NCI-H187 (cell line): ENCODE measurements around the gene ODF2.
"Not testable (repeated sequence)": the region's sequence is repeated elsewhere in the genome, so short reads cannot be mapped to it uniquely, and the experiment has no call there.

ENCODE experiments used
- DNase-seq, 2 experiments: peaks; one replicate each; lab custom pipeline; 2025; lab: John Stamatoyannopoulos, UW

Gene ODF2

GRCh38 chr9:128424268-128424780 is 31.5 kb upstream of the ODF2 start:
- no peak for DNase-seq

GRCh38 chr9:128428644-128429512 is 26.9 kb upstream of the ODF2 start:
- DNase-seq, result no peak

- no peak for DNase-seq
Observed at GRCh38 chr9:128429513-128430086, 26.2 kb upstream of the ODF2 start.

- no peak for DNase-seq
Observed at GRCh38 chr9:128431207-128431606, 24.6 kb upstream of the ODF2 start.

GRCh38 chr9:128434340-128434739 is 21.5 kb upstream of the ODF2 start:
- no peak for DNase-seq

DNA sequence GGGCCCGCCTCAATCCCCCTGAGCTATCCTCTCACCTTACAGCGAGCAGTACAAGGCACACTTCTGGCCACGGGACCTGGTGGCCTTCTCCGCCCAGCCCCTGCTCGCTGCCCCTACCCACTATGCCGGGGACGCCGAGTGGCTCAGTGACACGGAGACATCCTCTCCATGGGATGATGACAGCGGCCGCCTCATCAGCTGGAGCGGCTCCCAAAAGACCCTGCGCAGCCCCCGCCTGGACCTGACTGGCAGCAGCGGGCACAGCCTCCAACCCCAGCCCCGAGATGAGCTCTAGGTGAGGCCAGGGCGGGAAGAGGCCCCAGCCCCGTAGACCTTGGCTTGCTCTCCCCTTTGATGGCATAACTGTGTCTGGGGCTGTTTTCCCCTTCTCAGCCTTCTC is 20.2 kb upstream of the ODF2 start:
- no peak for DNase-seq

DNA sequence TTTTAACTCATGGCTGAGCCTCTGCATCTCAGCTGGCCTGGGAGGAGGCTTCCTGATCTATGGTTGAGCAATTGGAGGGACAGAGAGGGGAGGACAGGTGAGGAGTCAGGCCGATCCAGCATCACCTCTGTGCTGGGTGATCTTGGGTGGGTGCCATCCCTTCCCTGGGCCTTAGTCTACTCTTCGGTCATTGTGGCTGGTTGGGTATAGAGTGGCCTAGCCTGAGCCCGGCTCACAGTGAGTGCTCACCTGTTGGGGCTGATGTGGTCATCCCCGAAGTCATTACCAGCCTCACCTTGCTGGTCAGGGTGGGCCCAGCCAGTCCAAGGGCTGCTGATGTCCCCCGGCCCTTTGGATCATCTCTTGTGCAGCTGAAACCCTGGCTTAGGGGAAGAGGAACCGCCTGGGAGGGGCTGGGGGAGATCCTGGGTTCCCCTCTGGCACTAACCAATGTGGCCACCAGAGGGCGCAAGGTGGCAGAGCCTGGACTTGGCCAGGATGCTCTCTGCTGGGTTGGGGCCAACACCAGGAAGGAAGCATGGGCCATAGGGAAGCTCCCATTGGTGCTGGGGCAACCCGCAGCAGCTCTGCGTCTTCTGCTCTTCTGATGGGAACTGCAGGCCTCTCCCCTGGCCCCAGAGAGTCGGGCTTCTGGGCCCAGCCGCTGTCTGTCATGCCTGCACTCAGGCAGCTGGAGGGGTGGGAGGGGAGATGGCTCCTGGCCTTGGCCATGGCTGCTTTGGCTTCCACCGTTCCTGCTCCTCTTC is 17.3 kb upstream of the ODF2 start:
- peak; percentile 5 to 12 for DNase-seq

DNA sequence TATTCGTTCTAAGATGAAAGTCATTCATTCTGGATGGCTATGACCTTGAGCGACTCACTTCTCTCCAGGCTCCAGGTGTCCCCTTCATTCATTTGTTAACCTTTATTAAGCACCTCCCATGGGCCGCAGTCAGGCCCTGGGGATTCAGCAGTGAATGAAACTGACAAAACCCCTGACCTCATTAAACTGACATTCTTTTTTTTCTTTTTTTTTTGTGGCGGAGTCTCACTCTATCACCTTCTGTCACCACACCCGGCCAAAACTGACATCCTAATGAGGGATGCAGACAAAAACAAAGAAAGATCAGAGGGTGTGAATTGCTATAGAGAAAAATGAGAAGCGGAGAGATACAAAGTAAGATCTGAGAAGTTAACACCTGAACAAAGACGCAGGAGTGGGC is 16.5 kb upstream of the ODF2 start:
- DNase-seq, result no peak

GRCh38 chr9:128442150-128442549 is 13.7 kb upstream of the ODF2 start:
- no peak for DNase-seq

GRCh38 chr9:128446505-128446904 is 9.3 kb upstream of the ODF2 start:
- not testable (repeated sequence) for DNase-seq

DNA sequence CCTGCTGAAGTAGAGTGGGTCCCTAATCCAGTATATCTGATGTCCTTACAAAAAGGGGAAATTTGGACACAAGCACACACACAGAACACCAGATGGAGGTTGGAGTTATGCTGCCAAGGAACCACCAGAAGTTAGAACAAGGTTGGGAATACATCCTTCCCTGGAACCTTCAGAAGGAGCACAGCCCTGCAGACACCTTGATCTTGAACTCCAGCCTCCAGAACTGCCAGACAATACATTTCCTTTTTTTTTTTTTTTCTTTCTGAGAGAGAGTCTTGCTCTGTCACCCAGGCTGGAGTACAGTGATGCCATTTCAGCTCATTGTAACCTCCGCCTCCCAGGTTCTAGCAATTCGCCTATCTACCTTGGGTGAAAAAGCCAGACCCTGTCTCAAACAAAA is 7.1 kb upstream of the ODF2 start:
- no peak for DNase-seq

DNA sequence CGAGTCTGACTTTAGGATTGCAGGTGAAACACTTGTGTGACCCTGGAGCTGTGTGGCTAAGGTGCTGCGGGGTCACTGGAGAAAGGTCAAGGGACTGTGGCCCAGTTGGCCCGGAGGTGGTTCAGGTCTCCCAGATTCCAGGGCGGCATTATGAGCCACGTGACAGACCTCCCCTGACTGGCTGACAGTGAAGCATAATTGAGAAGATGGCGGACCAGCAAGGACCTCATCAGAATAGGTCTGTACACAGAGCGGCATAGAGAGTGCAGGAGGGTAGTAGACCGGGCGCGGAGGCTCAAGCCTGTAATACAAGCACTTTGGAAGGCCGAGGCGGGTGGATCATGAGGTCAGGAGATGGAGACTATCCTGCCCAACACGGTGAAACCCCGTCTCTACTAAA is 815 bp upstream of the ODF2 start:
- DNase-seq, result no peak

DNA sequence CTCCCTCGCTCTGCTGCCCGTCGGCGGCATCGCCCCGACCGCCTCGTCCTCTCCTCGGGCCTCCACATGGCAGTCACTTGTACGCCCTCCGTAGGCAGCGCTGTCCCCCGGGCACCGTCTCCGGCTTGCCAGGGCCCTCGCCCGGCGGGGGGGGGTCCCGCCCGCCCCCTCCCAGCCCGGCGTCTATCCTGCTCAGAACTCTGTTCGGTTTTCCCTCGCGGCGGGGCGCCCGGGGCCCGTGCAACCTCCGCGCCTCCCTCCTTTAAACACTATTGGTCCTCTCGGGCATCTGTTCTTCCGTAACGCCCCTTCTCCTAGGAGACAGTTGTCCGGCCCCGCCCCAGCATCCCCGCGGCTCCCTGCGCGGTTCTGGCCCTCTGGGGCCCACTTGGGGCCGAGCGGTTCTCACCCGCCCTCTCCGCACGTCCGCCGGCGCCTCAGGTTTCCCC is 831 bp downstream of the ODF2 start:
- DNase-seq, result peak in 1 of 2 experiments; percentile 33

DNA sequence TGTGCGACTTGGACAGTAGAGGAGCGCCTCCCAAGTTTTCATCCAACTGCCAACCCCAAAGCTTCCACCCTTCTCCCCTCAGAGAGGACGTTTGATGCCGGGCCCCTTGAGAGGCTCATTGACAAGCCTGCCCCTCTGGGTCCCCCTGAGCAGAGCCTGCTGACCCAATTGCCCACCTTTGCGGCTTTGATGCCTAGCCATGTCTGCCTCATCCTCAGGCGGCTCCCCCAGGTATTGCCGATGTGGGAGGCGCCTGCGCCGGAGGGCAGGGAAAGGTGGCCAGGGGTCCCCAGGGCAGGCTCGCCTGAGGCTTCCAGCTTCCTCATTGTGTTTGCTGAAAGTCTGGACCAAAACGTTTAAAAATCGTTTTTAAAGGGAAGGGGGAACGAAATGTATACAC is 1.4 kb downstream of the ODF2 start:
- no peak for DNase-seq

DNA sequence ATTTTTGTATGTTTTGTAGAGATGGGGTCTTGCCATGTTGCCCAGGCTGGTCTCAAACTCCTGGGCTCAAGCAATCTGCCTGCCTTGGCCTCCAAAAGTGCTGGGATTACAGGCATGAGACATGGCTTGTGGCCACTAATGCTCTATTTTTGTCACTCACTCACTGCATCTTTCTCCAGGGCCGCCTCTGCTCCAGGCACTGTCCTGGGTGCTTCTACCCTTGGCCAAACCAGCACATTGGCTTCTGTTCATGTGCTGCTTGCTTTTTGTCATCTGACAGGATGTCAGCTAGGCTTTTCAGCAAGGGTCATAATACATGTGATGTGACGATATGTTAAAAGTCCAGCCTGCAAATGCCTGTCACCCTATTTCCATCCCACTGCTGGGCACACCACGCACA is 3.2 kb downstream of the ODF2 start:
- DNase-seq, result no peak

- no peak for DNase-seq
Observed at GRCh38 chr9:128469070-128469469, 13.3 kb downstream of the ODF2 start.

DNA sequence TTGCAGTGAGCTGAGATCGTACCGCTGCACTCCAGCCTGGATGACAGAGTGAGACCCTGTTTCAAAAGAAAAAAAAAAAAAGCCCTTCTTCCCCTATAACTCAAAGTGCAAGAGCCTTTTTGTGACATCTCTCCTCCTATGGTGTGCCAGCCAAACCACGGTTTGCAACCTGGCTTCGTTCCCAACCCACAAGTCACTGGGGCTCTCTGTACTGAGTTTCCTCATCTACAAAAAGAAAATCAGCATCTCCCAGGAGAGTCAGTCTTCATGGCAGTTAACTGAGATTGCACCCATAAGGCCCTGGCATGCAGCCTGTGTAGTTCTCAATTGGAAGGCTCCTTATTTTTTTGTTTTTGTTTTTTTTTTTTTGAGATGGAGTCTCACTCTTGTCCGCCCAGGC is 14.8 kb downstream of the ODF2 start:
- DNase-seq, result no peak

DNA sequence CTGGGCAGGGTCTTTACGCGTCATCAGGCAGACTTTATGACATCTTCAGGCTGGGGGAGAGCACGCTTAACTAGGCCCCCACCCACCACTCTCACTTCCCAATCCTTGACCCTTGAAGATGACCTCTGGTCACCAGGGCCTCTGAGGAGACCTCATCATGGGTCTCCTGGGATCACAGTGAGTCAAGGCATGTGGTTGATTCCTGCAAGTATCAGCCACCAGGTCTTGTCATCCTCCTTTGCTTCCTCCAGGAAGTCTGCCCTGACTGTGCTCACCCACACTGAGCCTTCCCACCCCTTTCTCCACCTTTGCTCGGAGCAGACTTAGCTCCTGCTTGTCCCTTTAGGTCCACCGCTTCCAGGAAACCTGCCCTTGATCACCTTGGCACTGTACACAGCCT is 17.3 kb downstream of the ODF2 start:
- DNase-seq, result no peak

GRCh38 chr9:128475867-128476266 is 20.1 kb downstream of the ODF2 start:
- no peak for DNase-seq

- no peak for DNase-seq
Observed at GRCh38 chr9:128479262-128479661, 23.5 kb downstream of the ODF2 start.

DNA sequence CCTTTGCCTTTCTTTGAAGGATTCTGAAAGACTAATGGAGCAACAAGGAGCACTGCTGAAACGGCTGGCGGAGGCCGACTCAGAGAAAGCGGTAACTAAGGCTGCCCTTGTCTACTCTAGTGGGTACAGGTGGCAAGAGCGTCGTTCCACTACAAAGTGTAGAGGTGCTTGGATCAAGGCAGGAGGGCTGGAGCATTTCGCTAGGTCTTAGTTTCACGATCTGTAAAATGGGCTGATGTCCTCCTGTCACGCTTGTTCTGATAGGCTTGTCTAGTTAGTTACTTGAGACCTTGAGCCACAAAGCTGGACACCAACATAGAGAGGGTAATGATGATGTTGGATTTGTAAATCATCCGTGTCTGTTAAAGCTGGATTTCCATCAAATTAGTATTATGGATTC is 25.8 kb downstream of the ODF2 start:
- no peak for DNase-seq

GRCh38 chr9:128482186-128482585 is 26.4 kb downstream of the ODF2 start:
- no peak for DNase-seq
